Panc1 (cell line): ENCODE data around the gene APOL2. TPM values are rescaled to one million over a fixed set of nuclear protein-coding genes. Genes with fewer than 3 reads are reported as not detected.

ENCODE experiments used
- ATAC-seq: fragments of 200-7000 bp; cut with Tn5 transposase; 2 replicates; pipeline ENCODE4 v1.9.1; 2020; ENCODE audit warnings: mild to moderate bottlenecking, moderate library complexity
- BruUV-seq: library from RNA; stranded (reverse); fragments of 400-500 nt; replicated peaks from 2 replicates; lab custom pipeline; 2021; lab: Mats Ljungman, UMichigan
- CTCF ChIA-PET: fragments of 300-600 bp; sonication (Branson Sonifier 250); formaldehyde crosslinking; loops from one replicate; lab custom pipeline; 2022; ENCODE audit warnings: antibody characterized with exemption; lab: Charles Lee
- POLR2A ChIA-PET: fragments of 300-600 bp; sonication (Branson Sonifier 250); formaldehyde crosslinking; loops from one replicate; lab custom pipeline; 2022; ENCODE audit warnings: antibody characterized with exemption; lab: Charles Lee
- DNase-seq: peaks from one replicate; pipeline ENCODE4 v3.0.0-alpha.2; 2010; ENCODE audit warnings: low read depth, low spot score
- H3K27ac ChIP-seq: 2 replicates; pipeline ENCODE4 v1.5.1; 2011; ENCODE audit warnings: mild to moderate bottlenecking, low read length, inconsistent platforms
- H3K27me3 ChIP-seq: fragments of 200-500 bp; sonication (Bioruptor generic); 2 replicates; pipeline ENCODE4 v1.6.0; 2014; ENCODE audit warnings: low read length, inconsistent platforms; ENCODE audit not compliant: control insufficient read depth, insufficient read depth
- H3K36me3 ChIP-seq: fragments of 200-500 bp; sonication (Bioruptor generic); 2 replicates; pipeline ENCODE4 v1.5.1; 2014; ENCODE audit warnings: inconsistent platforms, mild to moderate bottlenecking, low read length, moderate library complexity; ENCODE audit not compliant: control insufficient read depth, insufficient read depth
- H3K4me1 ChIP-seq: 2 replicates; pipeline ENCODE4 v1.5.1; 2011; ENCODE audit warnings: inconsistent platforms, mild to moderate bottlenecking, low read length, moderate library complexity; ENCODE audit not compliant: control insufficient read depth, insufficient read depth
- H3K4me3 ChIP-seq, 2 experiments: 2 replicates each; pipeline ENCODE4 v1.5.1; 2011 to 2012; ENCODE audit warnings: low read depth in 2 of 2, low read length in 2 of 2, mild to moderate bottlenecking in 2 of 2, inconsistent platforms in 1 of 2, moderate library complexity in 1 of 2
- H3K9me3 ChIP-seq: fragments of 200-500 bp; sonication (Bioruptor generic); 2 replicates; pipeline ENCODE4 v1.5.1; 2014; ENCODE audit warnings: low read depth, mild to moderate bottlenecking, inconsistent platforms, low read length, moderate library complexity; ENCODE audit not compliant: control insufficient read depth, insufficient read depth
- CTCF ChIP-seq: fragments of 450-650 bp; IDR thresholded peaks from 2 replicates; pipeline ENCODE4 v1.5.1; 2017; ENCODE audit warnings: mild to moderate bottlenecking
- POLR2AphosphoS5 ChIP-seq: IDR thresholded peaks from 2 replicates; pipeline ENCODE4 v1.6.1; 2012; ENCODE audit warnings: mild to moderate bottlenecking, low read depth, low read length, moderate library complexity
- SIN3A ChIP-seq: IDR thresholded peaks from 2 replicates; pipeline ENCODE4 v1.6.1; 2012; ENCODE audit warnings: low read depth, mild to moderate bottlenecking, low read length, moderate library complexity, borderline replicate concordance; ENCODE audit not compliant: insufficient read depth
- TCF7L2 ChIP-seq: IDR thresholded peaks from 2 replicates; pipeline ENCODE4 v1.6.1; 2011; ENCODE audit warnings: mild to moderate bottlenecking, low read depth, low read length, inconsistent platforms
- in situ Hi-C: cut with HindIII; loops from 2 replicates; pipeline ENCODE4 v1.10.0; 2016; ENCODE audit warnings: low sequenced_read_pairs, low pct_unique_long_range_greater_than_20kb
- intact Hi-C: fragments of 100-400 bp; cut with micrococcal nuclease; formaldehyde crosslinking; loops from one replicate; pipeline ENCODE4 v1.10.0; 2022; ENCODE audit not compliant: unreplicated experiment
- total RNA-seq: library from RNA; stranded (reverse); gene quantifications from one replicate; pipeline ENCODE4 v1.2.1, GENCODE V29; 2021; ENCODE audit not compliant: unreplicated experiment
- TF ChIP-seq, protein P1 (sequence below), 2 experiments: IDR thresholded peaks; 2 replicates each; pipeline ENCODE4 v1.6.1; 2011 to 2012; ENCODE audit warnings: low read depth in 2 of 2, control low read depth in 1 of 2, low read length in 1 of 2, mild to moderate bottlenecking in 1 of 2, moderate library complexity in 1 of 2; ENCODE audit not compliant: insufficient read depth in 1 of 2

APOL2 gene
- total RNA-seq, 1 experiment from 2014 or later: 34.4 TPM

DNA sequence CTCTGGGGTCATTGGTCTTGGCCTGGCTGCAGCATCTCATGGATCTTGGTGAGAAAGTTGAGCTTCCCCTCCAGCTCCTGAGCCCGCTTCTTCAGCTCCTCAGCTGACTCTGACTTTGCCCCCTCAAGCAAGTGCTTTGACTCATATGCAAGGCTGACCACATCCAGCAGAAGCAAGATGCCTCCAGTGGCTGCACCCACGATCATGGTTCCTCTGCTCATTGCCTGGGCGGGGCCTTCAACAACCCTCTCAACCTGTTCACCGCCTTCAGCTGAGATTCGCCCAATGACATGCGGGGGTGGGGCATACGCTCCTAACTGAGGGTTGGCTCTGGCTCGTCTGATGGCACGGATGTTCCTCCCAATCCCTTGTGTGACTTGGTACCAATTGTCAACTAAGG lies 11.9 kb downstream of the APOL2 start:
- intact Hi-C loops: no loop called here
- in situ Hi-C loops: no loop called here
- ATAC-seq: no peak
- DNase-seq: no peak
- CTCF ChIA-PET: no interaction called here
- no peak overlapping the region for H3K4me3 ChIP-seq
- H3K36me3 ChIP-seq: no peaks in the 10 kb centered on the region
- TF ChIP-seq, protein P1, sequence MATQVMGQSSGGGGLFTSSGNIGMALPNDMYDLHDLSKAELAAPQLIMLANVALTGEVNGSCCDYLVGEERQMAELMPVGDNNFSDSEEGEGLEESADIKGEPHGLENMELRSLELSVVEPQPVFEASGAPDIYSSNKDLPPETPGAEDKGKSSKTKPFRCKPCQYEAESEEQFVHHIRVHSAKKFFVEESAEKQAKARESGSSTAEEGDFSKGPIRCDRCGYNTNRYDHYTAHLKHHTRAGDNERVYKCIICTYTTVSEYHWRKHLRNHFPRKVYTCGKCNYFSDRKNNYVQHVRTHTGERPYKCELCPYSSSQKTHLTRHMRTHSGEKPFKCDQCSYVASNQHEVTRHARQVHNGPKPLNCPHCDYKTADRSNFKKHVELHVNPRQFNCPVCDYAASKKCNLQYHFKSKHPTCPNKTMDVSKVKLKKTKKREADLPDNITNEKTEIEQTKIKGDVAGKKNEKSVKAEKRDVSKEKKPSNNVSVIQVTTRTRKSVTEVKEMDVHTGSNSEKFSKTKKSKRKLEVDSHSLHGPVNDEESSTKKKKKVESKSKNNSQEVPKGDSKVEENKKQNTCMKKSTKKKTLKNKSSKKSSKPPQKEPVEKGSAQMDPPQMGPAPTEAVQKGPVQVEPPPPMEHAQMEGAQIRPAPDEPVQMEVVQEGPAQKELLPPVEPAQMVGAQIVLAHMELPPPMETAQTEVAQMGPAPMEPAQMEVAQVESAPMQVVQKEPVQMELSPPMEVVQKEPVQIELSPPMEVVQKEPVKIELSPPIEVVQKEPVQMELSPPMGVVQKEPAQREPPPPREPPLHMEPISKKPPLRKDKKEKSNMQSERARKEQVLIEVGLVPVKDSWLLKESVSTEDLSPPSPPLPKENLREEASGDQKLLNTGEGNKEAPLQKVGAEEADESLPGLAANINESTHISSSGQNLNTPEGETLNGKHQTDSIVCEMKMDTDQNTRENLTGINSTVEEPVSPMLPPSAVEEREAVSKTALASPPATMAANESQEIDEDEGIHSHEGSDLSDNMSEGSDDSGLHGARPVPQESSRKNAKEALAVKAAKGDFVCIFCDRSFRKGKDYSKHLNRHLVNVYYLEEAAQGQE (IDR thresholded peaks at IDR 0.05; ENCODE audit: insufficient read depth in 1 of 2, low read depth in 2 of 2, low read length in 1 of 2): no peak
- TF ChIP-seq CTCF (no peak), SIN3A (no peak), POLR2AphosphoS5 (no peak), TCF7L2 (no peak)
- H3K27me3 ChIP-seq: no peaks in the 10 kb centered on the region
- POLR2A ChIA-PET: no interaction called here
- H3K9me3 ChIP-seq: no peaks in the 10 kb centered on the region
- H3K4me1 ChIP-seq: no peaks in the 10 kb centered on the region
- no peak overlapping the region for H3K27ac ChIP-seq
- TSS peak; percentile 90 for BruUV-seq

DNA sequence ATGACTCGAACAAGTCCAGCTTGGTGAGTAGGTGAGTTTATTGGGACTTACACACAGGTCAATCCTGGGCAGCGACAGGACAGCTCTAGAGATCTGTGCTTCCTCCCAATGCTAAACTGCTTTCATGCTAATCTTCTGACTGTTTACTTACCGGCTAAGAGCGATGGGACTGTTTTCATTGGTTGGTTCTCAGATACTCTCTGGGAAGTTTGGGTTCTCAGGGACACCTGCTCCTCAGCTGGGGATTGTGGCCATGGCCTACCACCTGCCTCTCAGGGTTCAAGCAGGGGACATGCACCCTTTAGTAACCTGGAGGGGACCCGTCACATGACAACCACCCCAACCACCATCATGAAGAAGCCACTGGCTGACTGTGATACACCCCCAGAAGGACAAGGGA lies 13.1 kb downstream of the APOL2 start:
- H3K27me3 ChIP-seq: no peaks in the 10 kb centered on the region
- TF ChIP-seq POLR2AphosphoS5: no peak
- TF ChIP-seq TCF7L2: no peak
- TF ChIP-seq, protein P1 (IDR thresholded peaks at IDR 0.05; ENCODE audit: insufficient read depth in 1 of 2, low read depth in 2 of 2, low read length in 1 of 2): no peak
- no peak for TF ChIP-seq CTCF
- TF ChIP-seq SIN3A: no peak
- ATAC-seq (no peak), DNase-seq (no peak)
- no peak overlapping the region for H3K27ac ChIP-seq
- H3K4me1 ChIP-seq: no peaks in the 10 kb centered on the region
- H3K9me3 ChIP-seq: no peaks in the 10 kb centered on the region
- no peak overlapping the region for H3K4me3 ChIP-seq
- no TSS peak for BruUV-seq
- no peaks in the 10 kb centered on the region for H3K36me3 ChIP-seq
- CTCF ChIA-PET: interaction anchor here (0.6 kb wide), 1 partner anchor 48 kb away, joined by 5 read pairs; no protein-coding TSS in a partner anchor
- intact Hi-C loops: no loop called here
- POLR2A ChIA-PET: no interaction called here
- in situ Hi-C loops: no loop called here
